IPS-18a (cell line): ENCODE results near the gene CDK5R2.
A peak's percentile ranks its signal among the peaks of the same experiment; 100 is the strongest.

ENCODE experiments used
- H3K27ac ChIP-seq: one replicate; pipeline ENCODE4 v1.5.1; 2013; ENCODE audit warnings: low read length
- H3K27me3 ChIP-seq: one replicate; pipeline ENCODE4 v1.6.1; 2013; ENCODE audit warnings: mild to moderate bottlenecking, low read length; ENCODE audit not compliant: control insufficient read depth, insufficient read depth
- H3K36me3 ChIP-seq: one replicate; pipeline ENCODE4 v1.6.1; 2013; ENCODE audit warnings: low read depth, low read length; ENCODE audit not compliant: control insufficient read depth
- H3K4me1 ChIP-seq: one replicate; pipeline ENCODE4 v1.6.1; 2013; ENCODE audit warnings: low read depth, low read length; ENCODE audit not compliant: control insufficient read depth
- H3K4me3 ChIP-seq: one replicate; pipeline ENCODE4 v1.5.1; 2013; ENCODE audit warnings: low read length
- H3K9ac ChIP-seq: one replicate; pipeline ENCODE4 v1.6.1; 2013; ENCODE audit warnings: mild to moderate bottlenecking, low read length, moderate library complexity
- H3K9me3 ChIP-seq: one replicate; pipeline ENCODE4 v1.6.1; 2013; ENCODE audit warnings: low read depth, low read length; ENCODE audit not compliant: control insufficient read depth

The CDK5R2 gene

GRCh38 chr2:219001100-219001576, 41.7 kb downstream of the CDK5R2 start:
- H3K9ac ChIP-seq = no peak overlapping the region
- peak overlapping the region; percentile 57 for H3K4me3 ChIP-seq
- H3K27me3 ChIP-seq = peaks cover 99% of the 10 kb centered on the region
- H3K27ac ChIP-seq = no peak overlapping the region
- peaks cover 26% of the 10 kb centered on the region for H3K4me1 ChIP-seq
- H3K36me3 ChIP-seq = no peaks in the 10 kb centered on the region
- no peaks in the 10 kb centered on the region for H3K9me3 ChIP-seq

DNA sequence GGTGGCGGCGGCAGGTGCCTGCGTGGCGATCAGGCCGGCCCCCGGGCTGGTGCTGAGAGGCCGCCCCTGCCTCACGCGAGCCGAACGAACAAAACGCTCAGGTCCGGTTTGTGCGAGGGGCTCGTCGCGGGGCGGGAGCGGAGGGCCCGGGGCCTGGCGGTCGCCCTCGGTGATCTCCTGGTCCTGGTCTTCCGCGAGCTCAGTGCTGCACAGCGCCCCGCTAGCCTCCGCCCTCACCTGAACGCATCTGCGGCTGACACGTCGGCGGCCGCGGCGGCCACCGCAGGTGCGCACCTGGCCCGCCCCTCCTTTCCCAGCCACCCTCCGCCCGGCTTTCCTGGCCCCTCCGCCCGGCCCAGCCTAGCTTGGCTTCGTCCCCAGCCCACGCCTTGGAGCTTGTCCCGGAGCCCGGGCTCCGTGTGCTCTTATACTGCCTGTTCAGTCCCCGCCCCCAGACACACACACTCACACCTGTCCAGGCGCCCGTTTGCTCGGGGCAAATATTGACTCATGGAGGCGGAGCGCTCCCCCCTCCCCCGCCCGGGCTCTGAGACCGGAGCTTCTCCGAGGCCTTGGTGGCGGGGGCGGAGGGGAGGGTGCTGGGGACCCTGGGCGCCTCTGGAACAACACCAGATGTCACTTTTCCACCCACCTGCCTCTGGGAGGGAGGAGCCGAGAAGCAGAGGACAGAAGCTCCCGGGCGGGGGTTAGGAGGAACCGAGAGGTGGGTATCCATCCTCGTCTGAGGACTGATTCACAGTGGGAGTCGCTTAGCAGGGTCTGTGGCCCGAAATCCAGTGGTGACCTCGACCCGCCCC, 42.3 kb downstream of the CDK5R2 start:
- Histone ChIP-seq H3K9ac (no peak overlapping the region), H3K4me1 (peaks cover 26% of the 10 kb centered on the region), H3K9me3 (no peaks in the 10 kb centered on the region), H3K36me3 (no peaks in the 10 kb centered on the region), H3K4me3 (peak overlapping the region; percentile 57), H3K27ac (no peak overlapping the region), H3K27me3 (peaks cover 92% of the 10 kb centered on the region)

DNA sequence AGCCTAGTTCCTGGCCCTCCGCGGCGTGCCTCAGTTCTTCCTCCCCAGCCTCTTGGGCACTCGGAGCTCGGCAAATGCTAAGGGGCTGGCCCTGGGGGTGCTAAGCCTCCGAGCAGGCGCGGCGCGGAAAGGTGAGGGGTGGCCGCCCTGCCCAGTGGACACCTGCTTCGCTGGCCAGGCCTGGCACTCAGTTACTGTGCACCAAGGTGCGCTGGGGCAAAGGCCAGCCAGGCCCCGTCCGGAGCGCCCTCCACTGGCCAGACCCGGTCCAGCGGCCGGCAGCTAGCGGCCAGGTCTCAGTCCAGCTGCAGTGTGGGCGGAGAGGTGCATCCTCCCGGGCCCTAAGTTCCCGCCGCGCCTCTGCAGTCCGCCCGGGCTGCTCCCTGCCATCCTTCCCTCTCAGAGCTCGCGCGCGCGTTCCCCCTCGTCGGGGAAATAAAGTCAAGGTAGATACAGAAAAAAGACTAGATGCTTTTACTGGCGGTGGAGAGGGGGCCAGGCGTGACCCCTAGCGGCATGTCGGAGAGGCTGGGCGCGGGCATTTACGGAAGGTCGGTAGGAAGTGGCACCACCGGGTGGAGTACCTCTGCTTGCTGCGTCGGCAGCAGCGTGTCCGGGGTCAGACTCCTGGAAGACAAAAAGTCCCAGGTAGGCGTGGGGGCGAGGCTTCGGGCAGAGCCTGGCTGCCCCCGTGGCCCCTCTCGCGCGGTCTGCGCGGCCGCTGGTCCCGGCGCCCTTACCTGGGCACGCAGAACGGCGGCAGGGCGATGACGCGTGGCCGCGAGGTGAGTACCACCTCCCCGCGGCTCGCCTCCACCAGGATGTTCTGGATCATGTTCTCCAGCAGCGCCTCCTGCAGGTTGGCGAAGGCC, 43.2 kb downstream of the CDK5R2 start:
- H3K27ac ChIP-seq = no peak overlapping the region
- no peak overlapping the region for H3K9ac ChIP-seq
- H3K4me3 ChIP-seq = peak overlapping the region; percentile 57

DNA sequence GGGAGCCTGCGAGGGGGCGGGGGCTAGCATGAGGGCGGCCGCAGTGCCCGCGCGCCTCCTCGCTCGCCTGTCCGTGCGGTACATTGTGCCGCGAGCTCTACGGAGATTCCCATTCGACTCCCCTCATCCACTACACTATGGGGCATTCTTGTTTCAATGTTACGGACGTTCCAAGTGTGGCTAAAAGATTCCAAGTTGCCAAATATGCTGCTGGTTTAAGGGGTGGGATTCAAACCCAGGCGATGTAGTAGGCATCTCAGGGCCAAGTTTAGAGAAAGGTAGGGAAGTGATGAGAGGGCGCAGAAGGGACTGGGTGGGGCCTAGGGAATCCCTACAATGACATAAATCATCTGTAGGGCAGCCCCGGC, 43.8 kb downstream of the CDK5R2 start:
- peaks cover 26% of the 10 kb centered on the region for H3K4me1 ChIP-seq
- peak overlapping the region; percentile 57 for H3K4me3 ChIP-seq
- peaks cover 78% of the 10 kb centered on the region for H3K27me3 ChIP-seq
- no peaks in the 10 kb centered on the region for H3K9me3 ChIP-seq
- H3K9ac ChIP-seq = no peak overlapping the region
- no peak overlapping the region for H3K27ac ChIP-seq
- no peaks in the 10 kb centered on the region for H3K36me3 ChIP-seq

More for the DNA sequence above, 43.2 kb downstream of the CDK5R2 start:
- no peaks in the 10 kb centered on the region for H3K9me3 ChIP-seq
- H3K27me3 ChIP-seq = peaks cover 84% of the 10 kb centered on the region
- H3K36me3 ChIP-seq = no peaks in the 10 kb centered on the region
- H3K4me1 ChIP-seq = peaks cover 26% of the 10 kb centered on the region

GRCh38 chr2:219003979-219004378, 44.5 kb downstream of the CDK5R2 start:
- Histone ChIP-seq H3K27ac (no peak overlapping the region), H3K4me1 (peaks cover 26% of the 10 kb centered on the region), H3K36me3 (no peaks in the 10 kb centered on the region), H3K9ac (no peak overlapping the region), H3K27me3 (peaks cover 71% of the 10 kb centered on the region), H3K9me3 (no peaks in the 10 kb centered on the region), H3K4me3 (no peak overlapping the region)

GRCh38 chr2:219009294-219009693, 49.8 kb downstream of the CDK5R2 start:
- no peak overlapping the region for H3K27ac ChIP-seq
- H3K4me1 ChIP-seq = no peaks in the 10 kb centered on the region
- H3K4me3 ChIP-seq = no peak overlapping the region
- H3K9ac ChIP-seq = no peak overlapping the region
- H3K36me3 ChIP-seq = no peaks in the 10 kb centered on the region
- peaks cover 22% of the 10 kb centered on the region for H3K27me3 ChIP-seq
- no peaks in the 10 kb centered on the region for H3K9me3 ChIP-seq

DNA sequence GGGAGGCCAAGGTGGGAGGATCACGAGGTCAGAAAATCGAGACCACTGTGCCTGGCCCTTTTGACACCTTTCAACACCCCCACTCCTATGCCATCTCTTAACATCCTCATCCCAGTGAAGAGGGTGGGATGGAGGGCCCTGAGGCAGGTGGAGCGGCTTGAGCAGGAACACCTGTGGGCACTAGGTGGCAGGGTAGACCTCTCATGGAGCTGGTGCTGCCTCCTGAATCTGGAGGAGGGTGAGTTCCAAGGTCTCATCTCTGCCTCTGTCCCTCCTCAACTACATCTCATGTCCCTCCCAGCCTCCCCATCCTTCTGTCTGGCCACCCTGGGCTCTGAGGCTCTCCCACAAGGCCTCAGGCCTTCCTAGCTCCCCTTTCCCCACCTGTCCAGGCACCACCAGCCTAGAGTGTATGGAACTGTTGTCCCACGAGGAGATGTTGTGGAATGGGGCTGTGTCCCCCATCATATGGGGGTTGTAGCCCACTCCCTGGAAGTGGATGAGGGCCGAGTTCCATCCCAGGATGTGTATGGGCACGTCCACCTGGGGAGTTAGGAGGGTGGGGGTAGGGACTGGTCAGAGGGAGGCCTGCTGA, 50.8 kb downstream of the CDK5R2 start:
- Histone ChIP-seq H3K27me3 (peaks cover 16% of the 10 kb centered on the region), H3K9ac (no peak overlapping the region), H3K4me1 (no peaks in the 10 kb centered on the region), H3K36me3 (no peaks in the 10 kb centered on the region), H3K9me3 (no peaks in the 10 kb centered on the region), H3K4me3 (no peak overlapping the region), H3K27ac (no peak overlapping the region)

GRCh38 chr2:219010873-219011272, 51.4 kb downstream of the CDK5R2 start:
- Histone ChIP-seq H3K4me3 (no peak overlapping the region), H3K36me3 (no peaks in the 10 kb centered on the region), H3K9me3 (no peaks in the 10 kb centered on the region), H3K27ac (no peak overlapping the region), H3K4me1 (no peaks in the 10 kb centered on the region), H3K27me3 (peaks cover 10% of the 10 kb centered on the region), H3K9ac (no peak overlapping the region)
